ENCODE results near the gene TUBB. TPM values are rescaled to one million over a fixed set of nuclear protein-coding genes. Genes with fewer than 3 reads are reported as not detected.
"Not testable (repeated sequence)": the region's sequence is repeated elsewhere in the genome, so short reads cannot be mapped to it uniquely, and the experiment has no call there.

The TUBB gene
- total RNA-seq, 2 donors from 2014 or later, result 80.9 to 84.4 TPM

DNA sequence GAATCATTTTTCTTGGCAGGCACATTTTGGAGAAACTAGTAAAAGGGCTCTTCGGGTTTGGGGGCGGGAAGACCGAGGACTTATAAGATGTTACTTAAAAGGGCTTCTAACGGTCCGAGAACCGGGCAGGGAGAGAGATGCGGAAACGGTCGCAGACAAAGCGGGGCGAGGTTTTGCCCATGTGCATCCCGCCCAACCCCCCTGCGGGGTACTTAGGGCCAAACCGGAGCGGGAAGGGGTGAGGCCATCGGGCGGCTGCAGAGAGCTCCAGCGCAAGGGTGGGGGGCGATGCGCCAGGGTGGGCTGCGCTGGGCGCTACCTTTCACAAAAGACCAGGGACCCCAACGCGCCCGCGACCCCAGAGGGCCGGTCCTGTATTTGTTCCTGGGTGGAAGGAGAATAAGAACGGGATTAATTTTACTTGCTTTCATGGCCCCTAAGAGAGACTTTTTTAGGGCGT, 616 bp downstream of the TUBB start:
- Histone ChIP-seq H3K27ac (peak overlapping the region; percentile 90 to 97 (median 90)), H3K9me3 (no peaks in the 10 kb centered on the region), H3K4me1 (peaks cover 60% of the 10 kb centered on the region), H3K36me3 (replicated peaks in 1 of 2; ENCODE audit: insufficient read depth in 1 of 2, low read depth in 2 of 2) (peaks cover 9 to 19% of the 10 kb centered on the region in 2 donors), H3K4me3 (peak overlapping the region; percentile 80 to 86), H3K27me3 (no peaks in the 10 kb centered on the region)
- TF ChIP-seq, protein P1, sequence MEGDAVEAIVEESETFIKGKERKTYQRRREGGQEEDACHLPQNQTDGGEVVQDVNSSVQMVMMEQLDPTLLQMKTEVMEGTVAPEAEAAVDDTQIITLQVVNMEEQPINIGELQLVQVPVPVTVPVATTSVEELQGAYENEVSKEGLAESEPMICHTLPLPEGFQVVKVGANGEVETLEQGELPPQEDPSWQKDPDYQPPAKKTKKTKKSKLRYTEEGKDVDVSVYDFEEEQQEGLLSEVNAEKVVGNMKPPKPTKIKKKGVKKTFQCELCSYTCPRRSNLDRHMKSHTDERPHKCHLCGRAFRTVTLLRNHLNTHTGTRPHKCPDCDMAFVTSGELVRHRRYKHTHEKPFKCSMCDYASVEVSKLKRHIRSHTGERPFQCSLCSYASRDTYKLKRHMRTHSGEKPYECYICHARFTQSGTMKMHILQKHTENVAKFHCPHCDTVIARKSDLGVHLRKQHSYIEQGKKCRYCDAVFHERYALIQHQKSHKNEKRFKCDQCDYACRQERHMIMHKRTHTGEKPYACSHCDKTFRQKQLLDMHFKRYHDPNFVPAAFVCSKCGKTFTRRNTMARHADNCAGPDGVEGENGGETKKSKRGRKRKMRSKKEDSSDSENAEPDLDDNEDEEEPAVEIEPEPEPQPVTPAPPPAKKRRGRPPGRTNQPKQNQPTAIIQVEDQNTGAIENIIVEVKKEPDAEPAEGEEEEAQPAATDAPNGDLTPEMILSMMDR (IDR thresholded peaks at IDR 0.05), result no peak
- TF ChIP-seq POLR2A (IDR thresholded peaks at IDR 0.05), result no peak
- WGBS, 2 donors, result 0% methylated on average over 24 to 29 of the region's 29 CpGs
- no peak for ATAC-seq
- intact Hi-C loops (cut with DNase I), result no loop called here
- peak; percentile 69 to 79 (median 72) for DNase-seq

- intact Hi-C loops (cut with DNase I), result no loop called here
- Histone ChIP-seq H3K27me3 (no peaks in the 10 kb centered on the region), H3K36me3 (replicated peaks in 1 of 2; ENCODE audit: insufficient read depth in 1 of 2, low read depth in 2 of 2) (peaks cover 9 to 19% of the 10 kb centered on the region in 2 donors), H3K4me1 (peaks cover 55% of the 10 kb centered on the region), H3K9me3 (no peaks in the 10 kb centered on the region), H3K4me3 (peak overlapping the region; percentile 80 to 86), H3K27ac (peak overlapping the region; percentile 90 to 97 (median 90))
- ATAC-seq, result peak; percentile 60
- WGBS, 2 donors, result 3 to 12% methylated on average over 29 to 71 of the region's 71 CpGs
- DNase-seq, result peak; percentile 91 to 93 (median 92)
- TF ChIP-seq POLR2A (IDR thresholded peaks at IDR 0.05), result peak in 2 of 3 donors; percentile 37 to 39
- TF ChIP-seq, protein P1 (IDR thresholded peaks at IDR 0.05), result peak; percentile 32 to 79 (median 61)
Observed at GRCh38 chr6:30721198-30722024, 1.3 kb downstream of the TUBB start.

- DNase-seq; H3K9me3 ChIP-seq; H3K27me3 ChIP-seq; ATAC-seq; intact Hi-C loops (cut with DNase I): not testable (repeated sequence)
- 18 to 52% methylated on average over 10 of the region's 10 CpGs for WGBS, 2 donors
- Histone ChIP-seq H3K27ac (peak overlapping the region; percentile 90 to 97 (median 90)), H3K36me3 (replicated peaks in 1 of 2; ENCODE audit: insufficient read depth in 1 of 2, low read depth in 2 of 2) (peaks cover 9 to 20% of the 10 kb centered on the region in 2 donors), H3K4me3 (peak overlapping the region; percentile 2 to 42), H3K4me1 (peaks cover 50% of the 10 kb centered on the region)
Observed at GRCh38 chr6:30722025-30722279, 1.8 kb downstream of the TUBB start.

DNA sequence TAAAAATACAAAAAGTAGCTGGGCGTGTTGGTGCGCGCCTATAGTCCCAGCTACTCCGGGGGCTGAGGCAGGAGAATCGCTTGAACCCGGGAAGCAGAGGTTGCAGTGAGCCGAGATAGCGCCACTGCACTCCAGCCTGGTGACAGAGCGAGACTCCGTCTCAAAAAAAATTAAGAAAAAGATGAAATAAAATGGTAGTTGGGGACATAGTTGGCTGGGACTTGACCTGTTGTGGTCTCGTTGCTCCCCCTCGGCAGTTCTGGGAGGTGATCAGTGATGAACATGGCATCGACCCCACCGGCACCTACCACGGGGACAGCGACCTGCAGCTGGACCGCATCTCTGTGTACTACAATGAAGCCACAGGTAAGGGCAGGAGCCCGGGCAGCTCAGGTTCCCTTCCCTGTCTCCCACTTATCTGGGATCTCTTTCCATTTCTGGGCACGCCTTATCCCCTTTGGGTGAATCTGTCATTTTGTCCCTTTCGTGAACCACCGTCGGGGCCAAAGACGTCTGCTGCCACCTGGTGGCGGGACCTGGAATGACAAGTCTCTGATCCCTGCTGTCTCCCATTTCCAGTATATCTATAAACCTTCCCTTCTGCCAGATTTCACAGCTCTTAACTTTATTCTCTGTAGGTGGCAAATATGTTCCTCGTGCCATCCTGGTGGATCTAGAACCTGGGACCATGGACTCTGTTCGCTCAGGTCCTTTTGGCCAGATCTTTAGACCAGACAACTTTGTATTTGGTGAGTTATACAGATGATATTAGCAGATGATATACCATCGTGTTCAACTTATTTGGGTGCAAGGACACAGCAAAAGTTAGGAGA, 2.3 kb downstream of the TUBB start:
- peak; percentile 8 for ATAC-seq
- WGBS, 2 donors, result 24 to 27% methylated on average over 27 of the region's 27 CpGs
- no peaks in the 10 kb centered on the region for H3K9me3 ChIP-seq
- TF ChIP-seq, protein P1 (IDR thresholded peaks at IDR 0.05), result peak; percentile 90 to 98 (median 95)
- no peak for TF ChIP-seq POLR2A (IDR thresholded peaks at IDR 0.05)
- DNase-seq, result peak; percentile 78 to 88 (median 84)
- H3K4me3 ChIP-seq, result peak overlapping the region in 1 of 2 donors; percentile 42
- no peaks in the 10 kb centered on the region for H3K27me3 ChIP-seq
- peaks cover 50% of the 10 kb centered on the region for H3K4me1 ChIP-seq
- intact Hi-C loops (cut with DNase I), result no loop called here
- peaks cover 9 to 24% of the 10 kb centered on the region in 2 donors for H3K36me3 ChIP-seq (replicated peaks in 1 of 2; ENCODE audit: insufficient read depth in 1 of 2, low read depth in 2 of 2)
- H3K27ac ChIP-seq, result peak overlapping the region; percentile 90 to 97 (median 90)

- intact Hi-C loops (cut with DNase I), result not testable (repeated sequence)
- peak overlapping the region in 1 of 4 donors; percentile 97 for H3K27ac ChIP-seq
- WGBS, 2 donors, result 61 to 62% methylated on average over 16 of the region's 16 CpGs
Observed at GRCh38 chr6:30723159-30723842, 3.1 kb downstream of the TUBB start.

More at GRCh38 chr6:30723159-30723842, 3.1 kb downstream of the TUBB start:
- not testable (repeated sequence) for H3K9me3 ChIP-seq, H3K4me3 ChIP-seq, DNase-seq, ATAC-seq, H3K27me3 ChIP-seq
- Histone ChIP-seq H3K36me3 (replicated peaks in 1 of 2; ENCODE audit: insufficient read depth in 1 of 2, low read depth in 2 of 2) (peaks cover 9 to 29% of the 10 kb centered on the region in 2 donors), H3K4me1 (peaks cover 46% of the 10 kb centered on the region)

All from body of pancreas (tissue), 4 donors.